CD4-positive, alpha-beta T cell treated with Interleukin-21 for 1 hour (primary cell): Measurements from ENCODE around the gene DDX49.
A peak's percentile ranks its signal among the peaks of the same experiment; 100 is the strongest.

ENCODE experiments used
- DNase-seq: peaks from one replicate; pipeline ENCODE4 v3.0.0-alpha.2; 2020

DDX49 gene

GRCh38 chr19:18919086-18919899, at the start of gene DDX49, which contains the start of gene COPE:
Gene DDX49 (plus strand): TSS chr19:18919715. CDS start chr19:18919742, 27 bp downstream.
Gene COPE (minus strand): TSS chr19:18919387. CDS start chr19:18919348, 39 bp downstream.
- DNase-seq = peak; percentile 99

- DNase-seq = no peak
Observed at GRCh38 chr19:18869781-18870530, 49.6 kb upstream of the DDX49 start.

- DNase-seq = no peak
Observed at GRCh38 chr19:18870531-18871172, 48.9 kb upstream of the DDX49 start.

- no peak for DNase-seq
Observed at GRCh38 chr19:18871543-18871942, 48.0 kb upstream of the DDX49 start.

- no peak for DNase-seq
Observed at GRCh38 chr19:18875726-18876125, 43.8 kb upstream of the DDX49 start.

- no peak for DNase-seq
Observed at GRCh38 chr19:18876865-18877264, 42.6 kb upstream of the DDX49 start.

- DNase-seq = no peak
Observed at GRCh38 chr19:18878058-18878797, 41.3 kb upstream of the DDX49 start.

- DNase-seq = no peak
Observed at GRCh38 chr19:18878858-18879578, 40.5 kb upstream of the DDX49 start.

GRCh38 chr19:18879579-18880373, 39.7 kb upstream of the DDX49 start:
- DNase-seq = peak; percentile 21

GRCh38 chr19:18881491-18881890, 38.0 kb upstream of the DDX49 start:
- no peak for DNase-seq

- no peak for DNase-seq
Observed at GRCh38 chr19:18883526-18884304, 35.8 kb upstream of the DDX49 start.

GRCh38 chr19:18886972-18887371, 32.5 kb upstream of the DDX49 start:
- DNase-seq = no peak

- no peak for DNase-seq
Observed at GRCh38 chr19:18889949-18890745, 29.4 kb upstream of the DDX49 start.

- DNase-seq = no peak
Observed at GRCh38 chr19:18893587-18894253, 25.8 kb upstream of the DDX49 start.

- no peak for DNase-seq
Observed at GRCh38 chr19:18894254-18895037, 25.1 kb upstream of the DDX49 start.

GRCh38 chr19:18895038-18895823, 24.3 kb upstream of the DDX49 start:
- DNase-seq = no peak

- DNase-seq = no peak
Observed at GRCh38 chr19:18895824-18896341, 23.6 kb upstream of the DDX49 start, which contains the start of gene CERS1. Gene CERS1 (minus strand): TSS chr19:18896158. CDS start chr19:18896072, 86 bp downstream.
